OCI-LY3 (cell line): ENCODE data around the gene SHANK2.

Source experiments
- H2AFZ ChIP-seq: fragments of 200-600, 300-600 bp; shearing (Covaris generic); 2 replicates; pipeline ENCODE4 v1.6.0; 2014; ENCODE audit warnings: antibody characterized with exemption, low read depth, low read length
- H3K27ac ChIP-seq: fragments of 200-600, 300-600 bp; sonication (generic); 2 replicates; pipeline ENCODE4 v1.5.1; 2014; ENCODE audit warnings: mild to moderate bottlenecking, low read length, moderate library complexity, mixed read lengths
- H3K27me3 ChIP-seq: fragments of 200-600, 300-600 bp; sonication (generic); 2 replicates; pipeline ENCODE4 v1.6.1; 2014; ENCODE audit warnings: low read depth, low read length, mixed read lengths
- H3K36me3 ChIP-seq: fragments of 200-600, 300-600 bp; sonication (generic); replicated peaks from 2 replicates; pipeline ENCODE3; 2014; ENCODE audit warnings: low read depth, low read length, mixed read lengths
- H3K4me1 ChIP-seq: fragments of 300-600, 200-600 bp; sonication (generic); 2 replicates; pipeline ENCODE4 v1.6.1; 2014; ENCODE audit warnings: low read length, mixed read lengths
- H3K4me2 ChIP-seq: fragments of 200-600, 300-600 bp; sonication (generic); 2 replicates; pipeline ENCODE4 v1.6.1; 2014; ENCODE audit warnings: low read length, mixed read lengths
- H3K4me3 ChIP-seq: fragments of 300-600, 200-600 bp; sonication (generic); 2 replicates; pipeline ENCODE4 v1.5.1; 2014; ENCODE audit warnings: antibody characterized with exemption, mild to moderate bottlenecking, low read length, moderate library complexity
- H3K79me2 ChIP-seq: fragments of 300-600, 200-600 bp; shearing (Covaris generic); 2 replicates; pipeline ENCODE4 v1.6.1; 2014; ENCODE audit warnings: mild to moderate bottlenecking, low read length, mixed read lengths
- H3K9ac ChIP-seq: fragments of 300-600, 200-600 bp; shearing (Covaris generic); 2 replicates; pipeline ENCODE4 v1.6.0; 2014; ENCODE audit warnings: mild to moderate bottlenecking, low read length, moderate library complexity
- H3K9me3 ChIP-seq: fragments of 200-600, 300-600 bp; shearing (Covaris generic); 2 replicates; pipeline ENCODE4 v1.6.1; 2014; ENCODE audit warnings: low read length, mixed read lengths; ENCODE audit not compliant: insufficient read depth
- H4K20me1 ChIP-seq: fragments of 200-600, 300-600 bp; sonication (generic); 2 replicates; pipeline ENCODE4 v1.6.1; 2016; ENCODE audit warnings: low read length, mixed read lengths; ENCODE audit not compliant: insufficient read depth
- EZH2phosphoT487 ChIP-seq: fragments of 200-600 bp; shearing (Covaris generic); IDR thresholded peaks from 2 replicates; pipeline ENCODE4 v1.6.1; 2018; ENCODE audit warnings: antibody characterized with exemption, mixed run types, low read depth
- TF ChIP-seq, protein P1 (sequence below): fragments of 200-600, 300-600 bp; sonication (generic); IDR thresholded peaks from 2 replicates; pipeline ENCODE4 v1.5.1; 2014; ENCODE audit warnings: antibody characterized with exemption, low read length, low read depth

Gene SHANK2

DNA sequence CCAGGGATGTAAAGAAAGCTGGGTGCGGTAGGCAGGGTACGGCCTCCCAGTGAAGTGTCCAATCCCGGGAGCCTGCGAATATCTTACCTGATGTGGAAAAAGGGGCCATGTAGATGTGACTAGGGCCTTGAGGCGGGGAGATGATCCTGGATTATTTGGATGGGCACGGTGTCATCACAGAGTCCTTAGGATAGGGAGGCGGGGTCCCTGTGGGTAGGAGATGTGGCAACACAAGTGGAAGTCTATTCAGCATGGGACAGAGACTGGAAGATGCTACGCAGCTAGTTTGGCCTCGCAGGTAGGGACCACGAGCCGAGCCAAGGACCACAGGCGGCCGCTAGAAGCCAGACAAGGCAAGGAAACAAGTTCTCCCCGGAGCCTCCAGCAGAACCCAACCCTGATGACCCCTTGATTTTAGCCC is 46.4 kb upstream of the SHANK2 start:
- Histone ChIP-seq H3K27me3 (peaks cover 21% of the 10 kb centered on the region), H2AFZ (no peak overlapping the region), H3K27ac (no peak overlapping the region), H4K20me1 (no peaks in the 10 kb centered on the region), H3K4me1 (no peaks in the 10 kb centered on the region), H3K4me2 (no peak overlapping the region), H3K9ac (no peak overlapping the region), H3K9me3 (no peaks in the 10 kb centered on the region), H3K4me3 (no peak overlapping the region), H3K79me2 (no peaks in the 10 kb centered on the region), H3K36me3 (no peaks in the 10 kb centered on the region)
- no peak for TF ChIP-seq EZH2phosphoT487
- TF ChIP-seq, protein P1, sequence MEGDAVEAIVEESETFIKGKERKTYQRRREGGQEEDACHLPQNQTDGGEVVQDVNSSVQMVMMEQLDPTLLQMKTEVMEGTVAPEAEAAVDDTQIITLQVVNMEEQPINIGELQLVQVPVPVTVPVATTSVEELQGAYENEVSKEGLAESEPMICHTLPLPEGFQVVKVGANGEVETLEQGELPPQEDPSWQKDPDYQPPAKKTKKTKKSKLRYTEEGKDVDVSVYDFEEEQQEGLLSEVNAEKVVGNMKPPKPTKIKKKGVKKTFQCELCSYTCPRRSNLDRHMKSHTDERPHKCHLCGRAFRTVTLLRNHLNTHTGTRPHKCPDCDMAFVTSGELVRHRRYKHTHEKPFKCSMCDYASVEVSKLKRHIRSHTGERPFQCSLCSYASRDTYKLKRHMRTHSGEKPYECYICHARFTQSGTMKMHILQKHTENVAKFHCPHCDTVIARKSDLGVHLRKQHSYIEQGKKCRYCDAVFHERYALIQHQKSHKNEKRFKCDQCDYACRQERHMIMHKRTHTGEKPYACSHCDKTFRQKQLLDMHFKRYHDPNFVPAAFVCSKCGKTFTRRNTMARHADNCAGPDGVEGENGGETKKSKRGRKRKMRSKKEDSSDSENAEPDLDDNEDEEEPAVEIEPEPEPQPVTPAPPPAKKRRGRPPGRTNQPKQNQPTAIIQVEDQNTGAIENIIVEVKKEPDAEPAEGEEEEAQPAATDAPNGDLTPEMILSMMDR: no peak

DNA sequence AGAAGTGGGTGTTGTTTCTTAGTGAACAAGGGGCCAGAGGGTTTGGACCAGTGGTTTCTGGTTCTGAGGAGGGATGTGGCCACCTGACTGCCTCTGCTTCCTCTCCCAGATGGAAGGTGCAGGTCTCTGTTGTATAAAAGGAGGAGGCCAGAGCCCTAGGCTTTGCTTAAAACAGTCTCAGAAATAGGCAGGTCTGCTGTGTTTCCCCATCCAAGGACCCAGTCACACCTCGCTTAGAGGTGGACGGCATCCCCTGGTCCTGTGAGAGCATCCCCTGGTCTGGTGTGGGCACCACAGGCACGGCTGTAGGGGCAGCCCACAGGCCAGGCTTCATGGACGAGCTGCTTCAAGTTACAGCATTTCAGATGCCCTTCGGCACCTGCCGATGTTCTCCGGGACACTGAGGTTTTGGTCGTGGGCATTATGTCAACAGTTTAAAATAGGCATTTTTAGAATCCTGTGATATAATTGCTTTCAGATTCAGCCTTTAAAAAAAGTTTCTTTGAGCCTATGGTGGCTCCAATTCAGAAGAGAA is 45.7 kb upstream of the SHANK2 start:
- H3K9me3 ChIP-seq: no peaks in the 10 kb centered on the region
- peaks cover 15% of the 10 kb centered on the region for H3K27me3 ChIP-seq
- H4K20me1 ChIP-seq: no peaks in the 10 kb centered on the region
- H3K27ac ChIP-seq: no peak overlapping the region
- no peak overlapping the region for H3K9ac ChIP-seq
- no peak overlapping the region for H3K4me3 ChIP-seq
- H2AFZ ChIP-seq: no peak overlapping the region
- no peaks in the 10 kb centered on the region for H3K36me3 ChIP-seq
- H3K4me2 ChIP-seq: no peak overlapping the region
- H3K79me2 ChIP-seq: no peaks in the 10 kb centered on the region
- no peaks in the 10 kb centered on the region for H3K4me1 ChIP-seq
- no peak for TF ChIP-seq EZH2phosphoT487
- TF ChIP-seq, protein P1: no peak

DNA sequence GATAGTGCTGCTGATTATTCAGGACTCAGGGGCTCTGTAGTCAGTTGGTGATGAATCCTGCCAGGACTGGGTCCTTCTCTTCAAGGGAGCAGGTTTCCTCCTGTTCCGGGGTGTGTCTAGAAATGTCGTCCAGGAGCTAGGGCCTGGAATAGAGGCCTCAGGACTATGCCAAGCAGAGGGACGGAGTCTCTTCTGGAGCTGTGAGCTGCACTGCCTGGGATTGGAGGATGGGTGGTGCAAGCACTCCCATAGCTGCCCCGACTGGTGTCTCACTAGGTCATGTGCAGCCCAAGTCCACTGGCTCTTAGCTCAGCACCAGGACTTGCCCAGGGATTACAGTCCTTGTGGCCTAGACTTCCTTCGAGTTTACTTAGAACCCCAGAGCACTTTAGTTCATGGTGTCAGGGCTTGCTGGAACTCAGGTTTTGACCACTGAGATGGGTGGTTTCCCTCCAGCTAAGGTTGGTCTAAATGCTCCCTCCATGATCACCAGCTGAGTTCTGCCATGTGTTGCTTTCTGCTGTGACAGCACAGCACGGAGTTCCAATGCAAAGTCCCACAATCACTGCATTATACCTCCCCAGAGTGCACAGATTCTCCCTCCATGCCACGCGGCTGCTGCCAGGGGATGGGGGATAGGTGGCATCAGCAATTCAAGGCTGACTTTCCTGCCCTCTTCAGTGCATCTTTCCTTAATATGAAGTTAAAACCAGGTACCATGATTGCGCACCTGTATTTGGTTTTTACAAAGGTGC is 42.6 kb upstream of the SHANK2 start:
- 0 out of 2 replicates have a peak, but pooled peaks cover 5% of the 10 kb centered on the region for H3K27me3 ChIP-seq

More for the DNA sequence above, 42.6 kb upstream of the SHANK2 start:
- Histone ChIP-seq H4K20me1 (no peaks in the 10 kb centered on the region), H3K4me2 (no peak overlapping the region), H3K79me2 (no peaks in the 10 kb centered on the region), H3K4me1 (no peaks in the 10 kb centered on the region), H3K4me3 (no peak overlapping the region), H2AFZ (no peak overlapping the region), H3K9ac (no peak overlapping the region), H3K36me3 (no peaks in the 10 kb centered on the region), H3K9me3 (peaks cover 4% of the 10 kb centered on the region; the same call in 1 of the 2 replicates), H3K27ac (no peak overlapping the region)
- TF ChIP-seq EZH2phosphoT487: no peak
- TF ChIP-seq, protein P1: no peak
